B cell (primary cell): ENCODE results near the gene TNXB. TPM values are rescaled to one million over a fixed set of nuclear protein-coding genes. Genes with fewer than 3 reads are reported as not detected.
"Not testable (repeated sequence)": the region's sequence is repeated elsewhere in the genome, so short reads cannot be mapped to it uniquely, and the experiment has no call there.

Experiments
- ATAC-seq: fragments of 200-7000 bp; cut with Tn5 transposase; one replicate; pipeline ENCODE4 v1.10.0; 2021; ENCODE audit warnings: low read depth, mild to moderate bottlenecking, moderate number of reproducible peaks, moderate library complexity
- CTCF ChIA-PET: fragments of 350-600 bp; sonication (Branson Sonifier 250); formaldehyde crosslinking; loops from one replicate; lab custom pipeline; 2021; ENCODE audit warnings: antibody characterized with exemption, inconsistent platforms; lab: Charles Lee
- POLR2A ChIA-PET: fragments of 350-600 bp; sonication (Branson Sonifier 250); formaldehyde crosslinking; loops from one replicate; lab custom pipeline; 2021; ENCODE audit warnings: antibody characterized with exemption; lab: Charles Lee
- DNase-seq: peaks from one replicate; pipeline ENCODE4 v3.0.0; 2013
- H2AFZ ChIP-seq: 2 replicates; pipeline ENCODE4 v1.6.1; 2012; ENCODE audit warnings: mild to moderate bottlenecking, low read depth, low read length; ENCODE audit not compliant: insufficient read depth, poor library complexity, severe bottlenecking
- H3K27ac ChIP-seq, 2 donors: 1 replicate in 1 of 2; 2 replicates in 1 of 2; pipeline ENCODE4 v1.5.1; 2012 to 2013; ENCODE audit warnings: low read length in 2 of 2, mild to moderate bottlenecking in 2 of 2, moderate library complexity in 1 of 2
- H3K27me3 ChIP-seq, 4 experiments: fragments of 200-600 bp in 1 of 4; sonication (generic) in 1 of 4; replicated peaks in 1 of 4; 1 replicate in 2 of 4; 2 replicates in 2 of 4; pipeline versions ENCODE4 v1.6.1 to v1.7.0; 2013 to 2016; ENCODE audit warnings: low read length in 3 of 4, mild to moderate bottlenecking in 2 of 4, mixed read lengths in 1 of 4, moderate library complexity in 1 of 4; ENCODE audit not compliant: insufficient read depth in 4 of 4, control insufficient read depth in 3 of 4; ENCODE audit errors: control extremely low read depth in 1 of 4
- H3K36me3 ChIP-seq, 2 experiments: replicated peaks in 1 of 2; 1 replicate in 1 of 2; 2 replicates in 1 of 2; pipeline versions ENCODE4 v1.6.1 to v1.7.1; 2013; ENCODE audit warnings: low read length in 1 of 2; ENCODE audit not compliant: insufficient read depth in 2 of 2, control insufficient read depth in 1 of 2; ENCODE audit errors: control extremely low read depth in 1 of 2, extremely low read depth in 1 of 2
- H3K4me1 ChIP-seq, 2 donors: fragments of 200-600 bp in 1 of 2; sonication (generic) in 1 of 2; 1 replicate in 1 of 2; 2 replicates in 1 of 2; pipeline versions ENCODE4 v1.5.1 to v1.6.1; 2013 to 2017; ENCODE audit warnings: low read length in 2 of 2; ENCODE audit not compliant: control insufficient read depth in 2 of 2, insufficient read depth in 2 of 2
- H3K4me2 ChIP-seq: replicated peaks from 2 replicates; pipeline ENCODE3; 2012; ENCODE audit warnings: mild to moderate bottlenecking, low read depth, low read length; ENCODE audit not compliant: poor library complexity, severe bottlenecking
- H3K4me3 ChIP-seq, 5 experiments: fragments of 200-600 bp in 1 of 5; sonication (generic) in 1 of 5; 1 replicate in 3 of 5; 2 replicates in 2 of 5; pipeline versions ENCODE4 v1.5.1 to v1.7.0; 2011 to 2016; ENCODE audit warnings: low read length in 4 of 5, mild to moderate bottlenecking in 4 of 5, low read depth in 2 of 5, control low read depth in 1 of 5, moderate library complexity in 1 of 5; ENCODE audit not compliant: insufficient read depth in 1 of 5; ENCODE audit errors: control extremely low read depth in 1 of 5, extremely low read depth in 1 of 5
- H3K79me2 ChIP-seq: fragments of 200-600 bp; sonication (generic); one replicate; pipeline ENCODE4 v1.6.0; 2016; ENCODE audit warnings: low read length; ENCODE audit not compliant: control insufficient read depth, insufficient read depth
- H3K9ac ChIP-seq: fragments of 200-600 bp; sonication (generic); 2 replicates; pipeline ENCODE4 v1.6.1; 2017; ENCODE audit warnings: mild to moderate bottlenecking, low read length, moderate library complexity
- H3K9me3 ChIP-seq, 3 donors: one replicate each; pipeline versions ENCODE4 v1.6.1 to v1.7.1; 2013; ENCODE audit warnings: low read length in 2 of 3; ENCODE audit not compliant: control insufficient read depth in 2 of 3, insufficient read depth in 1 of 3; ENCODE audit errors: control extremely low read depth in 1 of 3
- H4K20me1 ChIP-seq: 2 replicates; pipeline ENCODE4 v1.6.0; 2012; ENCODE audit warnings: mild to moderate bottlenecking, low read length; ENCODE audit not compliant: insufficient read depth, control insufficient read depth, poor library complexity, severe bottlenecking
- H3K27ac Mint-ChIP-seq: one replicate; pipeline ENCODE4 v1.8.0; 2021; ENCODE audit warnings: mixed read lengths
- H3K27me3 Mint-ChIP-seq: one replicate; pipeline ENCODE4 v1.8.0; 2021; ENCODE audit warnings: mixed read lengths
- H3K4me1 Mint-ChIP-seq: one replicate; pipeline ENCODE4 v1.8.0; 2021; ENCODE audit warnings: mixed read lengths
- H3K4me3 Mint-ChIP-seq: one replicate; pipeline ENCODE4 v1.8.0; 2021; ENCODE audit warnings: mixed read lengths
- H3K9me3 Mint-ChIP-seq: one replicate; pipeline ENCODE4 v1.8.0; 2022; ENCODE audit warnings: mixed read lengths; ENCODE audit not compliant: insufficient read depth
- CTCF ChIP-seq: fragments of 200-600 bp; IDR thresholded peaks from one replicate; pipeline ENCODE4 v1.8.0; 2022; ENCODE audit warnings: antibody characterized with exemption, mild to moderate bottlenecking
- EZH2 ChIP-seq: IDR thresholded peaks from 2 replicates; pipeline ENCODE4 v1.6.1; 2012; ENCODE audit warnings: borderline replicate concordance, low read depth, mild to moderate bottlenecking, moderate library complexity, low read length; ENCODE audit not compliant: insufficient read depth, poor library complexity, severe bottlenecking
- WGBS: methylation state at CpG from one replicate; pipeline ENCODE4 v1.1.5; 2013; ENCODE audit warnings: missing lambda C conversion rate; ENCODE audit not compliant: insufficient coverage; 5-methylcytosine and 5-hydroxymethylcytosine counted together
- intact Hi-C: fragments of 100-400 bp; cut with micrococcal nuclease; formaldehyde crosslinking; loops from one replicate; pipeline ENCODE4 v1.10.0; 2022
- polyA plus RNA-seq: library from polyadenylated mRNA; depleted of rRNA; stranded (reverse); fragments of >200 nt; gene quantifications from 2 replicates; pipeline ENCODE4 v1.2.3, GENCODE V29; 2012
- total RNA-seq, 2 donors: library from RNA; stranded (reverse); fragments of 120-200 nt in 1 of 2; gene quantifications; 1 replicate in 1 of 2; 2 replicates in 1 of 2; pipeline versions ENCODE4 v1.2.3 to v1.2.4, GENCODE V29; 2013 to 2022

TNXB gene
- total and polyA plus RNA-seq, 2 donors (not counting 1 experiment from before 2014, with no cell fraction given): 1.4 to 19.0 TPM

GRCh38 chr6:32102255-32102654 lies 6.9 kb downstream of the TNXB start:
- Mint-ChIP-seq H3K4me1 (no peaks in the 10 kb centered on the region), H3K9me3 (no peaks in the 10 kb centered on the region), H3K27me3 (peaks cover 54% of the 10 kb centered on the region), H3K4me3 (no peak overlapping the region), H3K27ac (no peak overlapping the region)
- TF ChIP-seq CTCF (no peak), EZH2 (no peak)
- Histone ChIP-seq H3K9ac (no peak overlapping the region), H3K9me3 (peaks cover 0 to 4% (median 2%) of the 10 kb centered on the region in 3 donors), H4K20me1 (no peaks in the 10 kb centered on the region), H3K27me3 (peaks cover 0 to 38% (median 12%) of the 10 kb centered on the region in 4 experiments), H3K79me2 (no peaks in the 10 kb centered on the region), H3K4me1 (peaks cover 0 to under 1% of the 10 kb centered on the region in 2 donors), H3K36me3 (no peaks in the 10 kb centered on the region), H3K27ac (no peak overlapping the region), H3K4me2 (no peak overlapping the region), H3K4me3 (no peak overlapping the region), H2AFZ (no peak overlapping the region)
- CTCF ChIA-PET: no interaction called here
- no peak for ATAC-seq
- DNase-seq: no peak
- WGBS: 100% methylated on average over 1 of the region's 3 CpGs
- POLR2A ChIA-PET: no interaction called here
- intact Hi-C loops: no loop called here

GRCh38 chr6:32100251-32100650 lies 8.9 kb downstream of the TNXB start:
- intact Hi-C loops: not testable (repeated sequence)

More at GRCh38 chr6:32100251-32100650, 8.9 kb downstream of the TNXB start:
- not testable (repeated sequence) for H4K20me1 ChIP-seq, H3K4me3 ChIP-seq, H3K4me3 Mint-ChIP-seq, H3K9ac ChIP-seq, H2AFZ ChIP-seq, H3K9me3 Mint-ChIP-seq, H3K4me2 ChIP-seq, H3K36me3 ChIP-seq, H3K9me3 ChIP-seq, H3K27ac ChIP-seq, H3K4me1 Mint-ChIP-seq, ATAC-seq, H3K79me2 ChIP-seq, H3K27ac Mint-ChIP-seq, DNase-seq
- WGBS: 97% methylated on average over 4 of the region's 8 CpGs
- ChIA-PET CTCF (interaction anchor here (1.0 kb wide), 1 partner anchor 12 kb away, joined by 3 read pairs; no protein-coding TSS in a partner anchor), POLR2A (interaction anchor here (0.6 to 0.9 kb wide), 3 partner anchors 13 to 805 kb away, joined by 3 to 4 read pairs (median 3); no protein-coding TSS in a partner anchor)
- H3K27me3 Mint-ChIP-seq: peaks cover 50% of the 10 kb centered on the region
- Histone ChIP-seq H3K4me1 (peaks cover 0 to 16% of the 10 kb centered on the region in 2 donors), H3K27me3 (peaks cover 0 to 44% (median 12%) of the 10 kb centered on the region in 4 experiments)
